OCI-LY1 (cell line): ENCODE results near the gene DBR1.

Experiments used
- H2AFZ ChIP-seq: fragments of 200-600 bp; sonication (generic), shearing (Covaris generic); 2 replicates; pipeline ENCODE4 v1.6.0; 2014; ENCODE audit warnings: antibody characterized with exemption, mild to moderate bottlenecking, low read length
- H3F3A ChIP-seq: fragments of 200-600 bp; sonication (generic), shearing (Covaris generic); 2 replicates; pipeline ENCODE4 v1.6.0; 2014; ENCODE audit warnings: mild to moderate bottlenecking, antibody characterized with exemption, low read length, moderate library complexity; ENCODE audit not compliant: insufficient read depth
- H3K27ac ChIP-seq: fragments of 200-600 bp; sonication (generic); 2 replicates; pipeline ENCODE4 v1.5.1; 2014; ENCODE audit warnings: low read length, mixed run types, mild to moderate bottlenecking, low read depth; ENCODE audit not compliant: poor library complexity, severe bottlenecking
- H3K27me3 ChIP-seq: fragments of 200-600 bp; sonication (generic); 2 replicates; pipeline ENCODE4 v1.6.0; 2014; ENCODE audit warnings: antibody characterized with exemption, mild to moderate bottlenecking, low read length, moderate library complexity; ENCODE audit not compliant: insufficient read depth
- H3K36me3 ChIP-seq: fragments of 200-600 bp; sonication (generic); 2 replicates; pipeline ENCODE4 v1.6.1; 2014; ENCODE audit warnings: mild to moderate bottlenecking, antibody characterized with exemption, low read length, moderate library complexity, mixed read lengths; ENCODE audit not compliant: insufficient read depth
- H3K4me1 ChIP-seq: fragments of 200-600 bp; sonication (generic); 2 replicates; pipeline ENCODE4 v1.5.1; 2014; ENCODE audit warnings: mild to moderate bottlenecking, low read length, moderate library complexity; ENCODE audit not compliant: insufficient read depth, severe bottlenecking
- H3K4me2 ChIP-seq: fragments of 200-600 bp; sonication (generic), shearing (Covaris generic); 2 replicates; pipeline ENCODE4 v1.6.1; 2014; ENCODE audit warnings: low read length
- H3K4me3 ChIP-seq: fragments of 200-600 bp; sonication (generic); 2 replicates; pipeline ENCODE4 v1.5.1; 2014; ENCODE audit warnings: low read length, low read depth, mild to moderate bottlenecking, mixed read lengths; ENCODE audit not compliant: poor library complexity, severe bottlenecking
- H3K79me2 ChIP-seq: fragments of 200-600 bp; shearing (Covaris generic); 2 replicates; pipeline ENCODE4 v1.6.1; 2016; ENCODE audit warnings: mixed run types, low read length, mixed read lengths; ENCODE audit not compliant: insufficient read depth
- H3K9ac ChIP-seq: fragments of 200-600 bp; sonication (generic), shearing (Covaris generic); 2 replicates; pipeline ENCODE4 v1.6.1; 2014; ENCODE audit warnings: mild to moderate bottlenecking, low read length, mixed read lengths
- H3K9me2 ChIP-seq: fragments of 200-600 bp; sonication (generic), shearing (Covaris generic); 2 replicates; pipeline ENCODE4 v1.6.1; 2014; ENCODE audit warnings: low read depth, mild to moderate bottlenecking, low read length, mixed read lengths
- H3K9me3 ChIP-seq: fragments of 200-600 bp; shearing (Covaris generic); 2 replicates; pipeline ENCODE4 v1.6.1; 2014; ENCODE audit warnings: low read length, mixed read lengths
- H4K20me1 ChIP-seq: fragments of 200-600 bp; sonication (generic), shearing (Covaris generic); 2 replicates; pipeline ENCODE4 v1.6.0; 2016; ENCODE audit warnings: mild to moderate bottlenecking, low read length; ENCODE audit not compliant: insufficient read depth
- EZH2 ChIP-seq: fragments of 200-600 bp; sonication (generic), shearing (Covaris generic); IDR thresholded peaks from 2 replicates; pipeline ENCODE4 v1.8.0; 2017; ENCODE audit warnings: borderline replicate concordance, mixed run types, mild to moderate bottlenecking, antibody characterized with exemption, low read length, moderate library complexity, mixed read lengths
- TF ChIP-seq, protein P1 (sequence below): fragments of 200-600 bp; sonication (generic), shearing (Covaris generic); IDR thresholded peaks from 2 replicates; pipeline ENCODE4 v1.5.1; 2017; ENCODE audit warnings: mild to moderate bottlenecking, antibody characterized with exemption, low read length, moderate library complexity, mixed read lengths

Gene DBR1

DNA sequence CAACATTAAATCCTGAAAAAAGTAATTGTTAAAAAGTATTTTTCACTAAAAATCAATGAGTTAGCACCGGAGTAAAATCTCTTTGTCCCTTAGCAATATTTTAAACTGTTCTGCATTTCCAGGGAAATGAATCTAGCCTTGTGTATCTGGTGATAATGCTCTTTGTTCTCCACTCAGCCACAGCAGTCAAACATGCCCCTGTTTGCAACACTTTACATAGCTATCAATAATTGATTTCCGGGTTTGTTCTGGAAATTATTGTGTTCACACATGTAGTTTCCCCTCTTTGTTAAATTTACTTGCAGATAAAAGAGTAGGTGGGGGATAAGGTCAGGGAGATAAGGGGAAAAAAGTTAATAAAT is 38.9 kb downstream of the DBR1 start:
- H3K4me2 ChIP-seq = no peak overlapping the region
- no peak overlapping the region for H3K27ac ChIP-seq
- no peak overlapping the region for H3K9ac ChIP-seq
- H3K9me2 ChIP-seq = no peaks in the 10 kb centered on the region
- no peaks in the 10 kb centered on the region for H3K27me3 ChIP-seq
- no peak overlapping the region for H3K4me3 ChIP-seq
- H3K36me3 ChIP-seq = no peaks in the 10 kb centered on the region
- H2AFZ ChIP-seq = no peak overlapping the region
- TF ChIP-seq, protein P1, sequence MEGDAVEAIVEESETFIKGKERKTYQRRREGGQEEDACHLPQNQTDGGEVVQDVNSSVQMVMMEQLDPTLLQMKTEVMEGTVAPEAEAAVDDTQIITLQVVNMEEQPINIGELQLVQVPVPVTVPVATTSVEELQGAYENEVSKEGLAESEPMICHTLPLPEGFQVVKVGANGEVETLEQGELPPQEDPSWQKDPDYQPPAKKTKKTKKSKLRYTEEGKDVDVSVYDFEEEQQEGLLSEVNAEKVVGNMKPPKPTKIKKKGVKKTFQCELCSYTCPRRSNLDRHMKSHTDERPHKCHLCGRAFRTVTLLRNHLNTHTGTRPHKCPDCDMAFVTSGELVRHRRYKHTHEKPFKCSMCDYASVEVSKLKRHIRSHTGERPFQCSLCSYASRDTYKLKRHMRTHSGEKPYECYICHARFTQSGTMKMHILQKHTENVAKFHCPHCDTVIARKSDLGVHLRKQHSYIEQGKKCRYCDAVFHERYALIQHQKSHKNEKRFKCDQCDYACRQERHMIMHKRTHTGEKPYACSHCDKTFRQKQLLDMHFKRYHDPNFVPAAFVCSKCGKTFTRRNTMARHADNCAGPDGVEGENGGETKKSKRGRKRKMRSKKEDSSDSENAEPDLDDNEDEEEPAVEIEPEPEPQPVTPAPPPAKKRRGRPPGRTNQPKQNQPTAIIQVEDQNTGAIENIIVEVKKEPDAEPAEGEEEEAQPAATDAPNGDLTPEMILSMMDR = no peak
- H3K9me3 ChIP-seq = no peaks in the 10 kb centered on the region
- no peaks in the 10 kb centered on the region for H3F3A ChIP-seq
- no peaks in the 10 kb centered on the region for H3K4me1 ChIP-seq
- no peaks in the 10 kb centered on the region for H3K79me2 ChIP-seq
- no peaks in the 10 kb centered on the region for H4K20me1 ChIP-seq

DNA sequence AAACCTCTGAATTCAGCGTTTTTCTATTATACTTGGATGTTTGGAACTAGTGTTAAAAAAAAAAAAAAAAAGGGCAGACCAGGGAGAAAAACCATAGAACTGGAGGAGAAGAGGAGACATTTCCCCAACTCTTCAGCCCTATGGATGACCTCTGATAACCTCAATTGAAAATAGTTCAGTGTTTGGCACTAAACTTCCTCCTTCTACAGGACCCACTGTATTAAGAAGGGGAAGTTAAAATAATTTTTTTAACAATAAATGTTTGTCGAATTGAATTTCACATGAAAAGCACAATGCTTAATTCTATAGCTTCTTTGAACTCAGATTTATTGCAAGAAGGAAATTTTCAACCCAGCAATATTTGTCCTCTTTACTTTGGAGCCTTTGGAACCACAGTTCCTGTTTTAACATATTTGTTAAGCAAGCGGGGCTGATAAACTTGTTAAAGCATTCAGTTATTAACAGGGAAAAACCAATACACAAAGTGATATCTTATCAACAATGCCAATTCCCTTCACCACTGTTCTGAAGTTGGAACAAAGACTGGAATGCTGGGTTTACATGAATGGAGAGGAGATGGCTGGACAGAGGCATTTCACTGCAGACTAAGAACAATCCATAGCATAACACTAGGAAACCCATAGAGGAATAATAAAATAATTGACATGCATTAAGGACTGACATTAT is 39.4 kb downstream of the DBR1 start:
- H3K4me3 ChIP-seq = no peak overlapping the region
- no peak overlapping the region for H2AFZ ChIP-seq
- no peaks in the 10 kb centered on the region for H3K9me2 ChIP-seq
- no peak overlapping the region for H3K27ac ChIP-seq
- no peaks in the 10 kb centered on the region for H3K27me3 ChIP-seq
- H3K4me2 ChIP-seq = no peak overlapping the region
- H3K79me2 ChIP-seq = no peaks in the 10 kb centered on the region
- H3F3A ChIP-seq = no peaks in the 10 kb centered on the region
- H3K9ac ChIP-seq = no peak overlapping the region
- H4K20me1 ChIP-seq = no peaks in the 10 kb centered on the region
- no peaks in the 10 kb centered on the region for H3K4me1 ChIP-seq
- no peaks in the 10 kb centered on the region for H3K9me3 ChIP-seq
- TF ChIP-seq EZH2 = no peak
- TF ChIP-seq, protein P1 = no peak
- no peaks in the 10 kb centered on the region for H3K36me3 ChIP-seq

DNA sequence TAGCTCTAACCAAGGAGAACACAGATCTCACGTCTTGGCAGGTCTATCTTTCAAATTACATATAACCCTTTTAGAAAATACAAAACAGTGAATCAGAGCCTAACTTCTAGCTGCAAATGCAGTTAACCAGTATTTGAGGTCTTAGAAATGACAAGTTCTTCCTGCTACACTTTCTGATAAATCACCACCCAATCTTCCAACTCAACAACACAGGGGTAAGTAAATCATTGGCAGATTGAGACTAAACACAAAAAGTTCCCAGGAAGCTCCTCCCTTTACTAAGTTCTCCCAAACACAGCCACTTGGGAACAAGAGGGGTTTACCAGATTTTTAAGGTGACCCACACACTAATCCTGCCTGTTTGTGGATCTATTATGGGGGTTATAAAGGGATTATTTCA is 42.5 kb downstream of the DBR1 start, which contains the start of gene A4GNT:
Gene A4GNT (minus strand): TSS at position 152 of the 400 bp plus-strand sequence. CDS start 1,134 bp downstream, outside the sequence.
- H3K9me2 ChIP-seq = no peaks in the 10 kb centered on the region
- no peak for TF ChIP-seq EZH2
- TF ChIP-seq, protein P1 = no peak
- H3K4me1 ChIP-seq = no peaks in the 10 kb centered on the region
- H4K20me1 ChIP-seq = no peaks in the 10 kb centered on the region
- H3K4me2 ChIP-seq = no peak within 1 kb of the TSS
- H3K9ac ChIP-seq = no peak within 1 kb of the TSS
- no peaks in the 10 kb centered on the region for H3K27me3 ChIP-seq
- no peak within 1 kb of the TSS for H3K4me3 ChIP-seq
- no peak within 1 kb of the TSS for H2AFZ ChIP-seq
- no peak within 1 kb of the TSS for H3K27ac ChIP-seq
- H3K36me3 ChIP-seq = no peaks in the 10 kb centered on the region
- H3F3A ChIP-seq = no peaks in the 10 kb centered on the region
- H3K79me2 ChIP-seq = no peaks in the 10 kb centered on the region
- H3K9me3 ChIP-seq = no peaks in the 10 kb centered on the region
